Neuronal stem cell (in vitro differentiated cells): ENCODE results near the gene SEC31A.
A peak's percentile ranks its signal among the peaks of the same experiment; 100 is the strongest.

Experiments used
- DNase-seq: peaks from one replicate; pipeline ENCODE4 v3.0.0-alpha.2; 2013; ENCODE audit warnings: low spot score
- H2AFZ ChIP-seq: one replicate; pipeline ENCODE4 v1.6.1; 2013; ENCODE audit warnings: mild to moderate bottlenecking, low read length, inconsistent platforms
- H2AK5ac ChIP-seq: 2 replicates; pipeline ENCODE4 v1.6.1; 2013; ENCODE audit warnings: low read depth, mild to moderate bottlenecking, inconsistent platforms, low read length, moderate library complexity, mixed read lengths
- H2BK120ac ChIP-seq: 2 replicates; pipeline ENCODE4 v1.6.1; 2013; ENCODE audit warnings: low read depth, mild to moderate bottlenecking, inconsistent platforms, low read length, moderate library complexity, mixed read lengths
- H2BK12ac ChIP-seq: one replicate; pipeline ENCODE4 v1.6.1; 2013; ENCODE audit warnings: low read length, inconsistent platforms
- H2BK15ac ChIP-seq: 2 replicates; pipeline ENCODE4 v1.6.1; 2013; ENCODE audit warnings: mild to moderate bottlenecking, low read length, inconsistent platforms, mixed read lengths
- H2BK5ac ChIP-seq: one replicate; pipeline ENCODE4 v1.6.1; 2013; ENCODE audit warnings: inconsistent platforms, mild to moderate bottlenecking, low read length, moderate library complexity
- H3K14ac ChIP-seq: one replicate; pipeline ENCODE4 v1.6.1; 2013; ENCODE audit warnings: low read length, inconsistent platforms
- H3K18ac ChIP-seq: 2 replicates; pipeline ENCODE4 v1.6.1; 2013; ENCODE audit warnings: low read length, inconsistent platforms
- H3K23ac ChIP-seq: 2 replicates; pipeline ENCODE4 v1.6.1; 2013; ENCODE audit warnings: low read depth, mild to moderate bottlenecking, mixed read lengths, low read length, inconsistent platforms; ENCODE audit not compliant: poor library complexity
- H3K27ac ChIP-seq: replicated peaks from 3 replicates; pipeline ENCODE4 v1.5.1; 2013; ENCODE audit warnings: low read length, inconsistent platforms
- H3K27me3 ChIP-seq, 3 experiments: 2 replicates each; pipeline ENCODE4 v1.6.1; 2013; ENCODE audit warnings: low read length in 3 of 3, mild to moderate bottlenecking in 2 of 3, inconsistent platforms in 1 of 3, low read depth in 1 of 3, mixed read lengths in 1 of 3, moderate library complexity in 1 of 3; ENCODE audit not compliant: control insufficient read depth in 3 of 3, insufficient read depth in 3 of 3
- H3K36me3 ChIP-seq, 2 donors: replicated peaks in 1 of 2; 2 replicates each; pipeline ENCODE4 v1.6.1; 2013; ENCODE audit warnings: low read length in 2 of 2; ENCODE audit not compliant: control insufficient read depth in 2 of 2, insufficient read depth in 2 of 2
- H3K4ac ChIP-seq: 2 replicates; pipeline ENCODE4 v1.6.1; 2013; ENCODE audit warnings: inconsistent platforms, mild to moderate bottlenecking, low read length, moderate library complexity
- H3K4me1 ChIP-seq, 2 donors: 1 replicate in 1 of 2; 2 replicates in 1 of 2; pipeline ENCODE4 v1.6.1; 2013; ENCODE audit warnings: low read length in 2 of 2, low read depth in 1 of 2; ENCODE audit not compliant: control insufficient read depth in 2 of 2, insufficient read depth in 1 of 2
- H3K4me2 ChIP-seq: one replicate; pipeline ENCODE4 v1.6.1; 2013; ENCODE audit warnings: mild to moderate bottlenecking, low read length, inconsistent platforms; ENCODE audit not compliant: insufficient read depth, poor library complexity, severe bottlenecking
- H3K4me3 ChIP-seq, 2 donors: 2 replicates each; pipeline ENCODE4 v1.5.1; 2013; ENCODE audit warnings: low read length in 2 of 2, mild to moderate bottlenecking in 2 of 2, inconsistent platforms in 1 of 2, moderate library complexity in 1 of 2
- H3K79me1 ChIP-seq: one replicate; pipeline ENCODE4 v1.6.1; 2013; ENCODE audit warnings: low read depth, mild to moderate bottlenecking, inconsistent platforms, low read length, moderate library complexity
- H3K9ac ChIP-seq: one replicate; pipeline ENCODE4 v1.6.1; 2013; ENCODE audit warnings: mild to moderate bottlenecking, low read depth, low read length, inconsistent platforms; ENCODE audit not compliant: poor library complexity
- H3K9me3 ChIP-seq, 2 donors: replicated peaks in 1 of 2; 2 replicates each; pipeline versions ENCODE3 to v1.6.1; 2013; ENCODE audit warnings: low read length in 2 of 2, mild to moderate bottlenecking in 2 of 2, inconsistent platforms in 1 of 2, low read depth in 1 of 2, mixed read lengths in 1 of 2, moderate library complexity in 1 of 2; ENCODE audit not compliant: control insufficient read depth in 2 of 2, insufficient read depth in 1 of 2
- H4K8ac ChIP-seq: one replicate; pipeline ENCODE4 v1.6.1; 2013; ENCODE audit warnings: low read depth, mild to moderate bottlenecking, inconsistent platforms, low read length, moderate library complexity
- H4K91ac ChIP-seq: one replicate; pipeline ENCODE4 v1.6.1; 2013; ENCODE audit warnings: low read length, low read depth, mild to moderate bottlenecking, inconsistent platforms; ENCODE audit not compliant: poor library complexity
- WGBS, 2 donors: extraction: QIAGEN DNeasy Blood & Tissue Kit; methylation state at CpG; one replicate each; pipeline ENCODE4 v1.1.7; 2013; ENCODE audit warnings: missing lambda C conversion rate in 2 of 2, mixed read lengths in 1 of 2; ENCODE audit not compliant: insufficient read length in 2 of 2, insufficient replicate concordance in 1 of 2; ENCODE audit errors: extremely low coverage in 2 of 2; 5-methylcytosine and 5-hydroxymethylcytosine counted together

SEC31A gene

DNA sequence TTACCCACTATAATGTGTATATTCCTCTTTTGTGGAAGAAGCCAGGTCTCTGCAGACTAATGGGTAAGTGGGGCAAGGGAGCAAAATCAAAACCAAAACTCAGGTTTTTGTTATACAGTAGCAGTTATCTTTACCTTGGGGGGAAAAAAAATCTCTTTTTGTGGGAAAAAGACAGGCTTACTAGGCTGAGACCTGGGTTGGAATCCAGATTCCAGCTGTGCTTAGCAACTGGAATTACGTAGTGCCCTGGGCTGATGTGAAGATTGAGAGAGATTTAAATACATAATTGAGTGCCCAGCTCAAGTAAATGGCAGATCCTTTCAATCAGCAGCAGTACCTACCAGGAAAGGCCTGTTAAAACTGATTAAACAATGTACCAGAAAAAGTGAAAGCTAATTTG, 76.9 kb downstream of the SEC31A start:
- no peak overlapping the region for H2BK120ac ChIP-seq
- no peak overlapping the region for H3K9ac ChIP-seq
- H3K79me1 ChIP-seq: no peaks in the 10 kb centered on the region
- no CpG with 5 or more reads among the region's 1 CpG for WGBS, 2 donors
- H3K4me3 ChIP-seq: no peak overlapping the region
- no peak overlapping the region for H3K27ac ChIP-seq
- H3K18ac ChIP-seq: no peak overlapping the region
- peaks cover 2 to 23% of the 10 kb centered on the region in 2 donors for H3K36me3 ChIP-seq
- H2BK12ac ChIP-seq: no peak overlapping the region
- no peak overlapping the region for H4K8ac ChIP-seq
- H2AFZ ChIP-seq: no peak overlapping the region
- no peak for DNase-seq
- no peak overlapping the region for H4K91ac ChIP-seq
- peaks cover 4 to 10% of the 10 kb centered on the region in 2 donors for H3K4me1 ChIP-seq
- no peak overlapping the region for H3K14ac ChIP-seq
- no peaks in the 10 kb centered on the region for H3K9me3 ChIP-seq
- H3K4ac ChIP-seq: no peak overlapping the region
- no peak overlapping the region for H2BK5ac ChIP-seq
- H2BK15ac ChIP-seq: no peak overlapping the region
- H3K27me3 ChIP-seq: no peaks in the 10 kb centered on the region
- no peak overlapping the region for H3K23ac ChIP-seq
- H3K4me2 ChIP-seq: no peak overlapping the region
- H2AK5ac ChIP-seq: no peak overlapping the region

DNA sequence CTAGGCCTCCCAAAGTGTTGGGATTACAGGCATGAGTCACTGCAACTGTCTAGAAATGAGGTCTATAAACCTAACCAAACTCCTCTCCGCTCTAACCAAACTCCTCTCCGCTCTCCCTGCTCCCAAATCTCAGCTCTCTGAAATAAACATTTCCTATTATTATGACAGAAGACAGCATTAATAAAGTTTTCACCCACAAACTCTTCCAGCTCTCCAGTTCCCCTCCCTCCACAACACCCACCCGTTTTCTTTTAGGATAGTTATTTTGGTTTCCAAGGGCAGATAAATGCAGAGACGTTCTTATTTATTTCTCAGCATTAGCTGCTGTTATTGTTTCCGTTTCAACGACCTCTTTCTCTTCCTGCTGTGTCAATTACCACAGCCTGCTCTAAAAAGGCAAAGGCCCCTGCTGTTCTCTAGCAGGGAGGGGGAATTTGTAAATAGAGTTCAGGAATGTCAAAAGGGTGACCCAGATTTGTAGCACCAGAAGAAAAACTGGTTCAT, 79.1 kb downstream of the SEC31A start:
- H3K9me3 ChIP-seq: peaks cover 0 to 2% of the 10 kb centered on the region in 2 donors
- H3K4me1 ChIP-seq: peaks cover 4 to 10% of the 10 kb centered on the region in 2 donors
- H2AFZ ChIP-seq: no peak overlapping the region
- H4K8ac ChIP-seq: no peak overlapping the region
- H4K91ac ChIP-seq: no peak overlapping the region
- no peak overlapping the region for H2BK5ac ChIP-seq
- no peak overlapping the region for H3K4ac ChIP-seq
- H2BK15ac ChIP-seq: no peak overlapping the region
- H3K14ac ChIP-seq: no peak overlapping the region
- no peaks in the 10 kb centered on the region for H3K79me1 ChIP-seq
- DNase-seq: peak; percentile 57
- WGBS, 2 donors: 100% methylated on average over 2 of the region's 6 CpGs; no CpG with 5 or more reads in 1 of the 2 donors
- no peak overlapping the region for H2BK120ac ChIP-seq
- no peak overlapping the region for H3K4me3 ChIP-seq
- no peak overlapping the region for H2AK5ac ChIP-seq
- H3K27ac ChIP-seq: peak overlapping the region; percentile 39
- no peak overlapping the region for H3K9ac ChIP-seq
- H3K4me2 ChIP-seq: no peak overlapping the region
- H3K27me3 ChIP-seq: no peaks in the 10 kb centered on the region
- H3K23ac ChIP-seq: no peak overlapping the region
- H3K18ac ChIP-seq: no peak overlapping the region
- no peak overlapping the region for H2BK12ac ChIP-seq
- peaks cover 0 to 2% of the 10 kb centered on the region in 2 donors for H3K36me3 ChIP-seq

GRCh38 chr4:82811392-82811791, 79.6 kb downstream of the SEC31A start:
- peaks cover 4 to 10% of the 10 kb centered on the region in 2 donors for H3K4me1 ChIP-seq
- H3K27ac ChIP-seq: no peak overlapping the region
- DNase-seq: no peak

DNA sequence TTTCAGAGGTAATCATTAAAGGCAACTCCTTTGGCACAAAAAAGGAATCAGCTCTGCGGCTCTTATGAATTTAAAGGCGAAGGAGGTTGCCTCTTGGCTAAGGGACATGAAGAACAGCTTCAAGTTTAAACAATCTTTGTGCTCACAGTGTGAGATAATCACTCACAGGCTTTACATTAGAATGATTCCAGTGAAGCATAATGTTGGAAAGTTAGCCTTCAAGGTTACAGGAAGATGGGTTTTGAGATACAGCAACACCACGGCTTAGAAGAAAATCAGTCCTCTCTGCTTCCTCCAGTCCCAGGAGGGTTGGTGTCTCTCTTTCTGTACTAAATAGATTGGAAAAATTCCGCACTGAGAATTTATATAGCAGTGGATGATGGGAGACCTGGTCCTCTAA, 80.8 kb downstream of the SEC31A start:
- H2AFZ ChIP-seq: peak overlapping the region; percentile 38
- H2BK15ac ChIP-seq: no peak overlapping the region
- no peak overlapping the region for H3K27ac ChIP-seq
- H3K9me3 ChIP-seq: peaks cover 0 to 2% of the 10 kb centered on the region in 2 donors
- no peak overlapping the region for H2BK120ac ChIP-seq
- H2AK5ac ChIP-seq: no peak overlapping the region
- H3K4me2 ChIP-seq: no peak overlapping the region
- no peak overlapping the region for H4K91ac ChIP-seq
- no peaks in the 10 kb centered on the region for H3K27me3 ChIP-seq
- no peak overlapping the region for H4K8ac ChIP-seq
- peaks cover 4 to 10% of the 10 kb centered on the region in 2 donors for H3K4me1 ChIP-seq
- no peak overlapping the region for H3K14ac ChIP-seq
- WGBS, 2 donors: no CpG with 5 or more reads among the region's 4 CpGs
- H3K23ac ChIP-seq: no peak overlapping the region
- no peak overlapping the region for H3K9ac ChIP-seq
- H3K4ac ChIP-seq: no peak overlapping the region
- DNase-seq: no peak
- H3K4me3 ChIP-seq: no peak overlapping the region
- no peak overlapping the region for H2BK12ac ChIP-seq
- no peaks in the 10 kb centered on the region for H3K36me3 ChIP-seq
- no peak overlapping the region for H2BK5ac ChIP-seq
- H3K18ac ChIP-seq: no peak overlapping the region
- no peaks in the 10 kb centered on the region for H3K79me1 ChIP-seq

More at GRCh38 chr4:82811392-82811791, 79.6 kb downstream of the SEC31A start:
- H3K27me3 ChIP-seq: no peaks in the 10 kb centered on the region
- no peak overlapping the region for H2BK5ac ChIP-seq
- H3K23ac ChIP-seq: no peak overlapping the region
- H2BK120ac ChIP-seq: no peak overlapping the region
- no peak overlapping the region for H2BK15ac ChIP-seq
- H2AFZ ChIP-seq: no peak overlapping the region
- no peak overlapping the region for H3K14ac ChIP-seq
- H3K79me1 ChIP-seq: no peaks in the 10 kb centered on the region
- no peak overlapping the region for H2BK12ac ChIP-seq
- H3K9me3 ChIP-seq: peaks cover 0 to 2% of the 10 kb centered on the region in 2 donors
- H4K8ac ChIP-seq: peak overlapping the region; percentile 82
- no CpG with 5 or more reads among the region's 1 CpG for WGBS, 2 donors
- no peak overlapping the region for H2AK5ac ChIP-seq
- no peak overlapping the region for H3K9ac ChIP-seq
- H3K4me3 ChIP-seq: no peak overlapping the region
- no peak overlapping the region for H3K18ac ChIP-seq
- no peak overlapping the region for H3K4ac ChIP-seq
- no peaks in the 10 kb centered on the region for H3K36me3 ChIP-seq
- no peak overlapping the region for H3K4me2 ChIP-seq
- no peak overlapping the region for H4K91ac ChIP-seq
